OCI-LY1 (cell line): ENCODE results near the gene NACC1.

Experiments used
- H2AFZ ChIP-seq: fragments of 200-600 bp; sonication (generic), shearing (Covaris generic); 2 replicates; pipeline ENCODE4 v1.6.0; 2014; ENCODE audit warnings: antibody characterized with exemption, mild to moderate bottlenecking, low read length
- H3F3A ChIP-seq: fragments of 200-600 bp; sonication (generic), shearing (Covaris generic); 2 replicates; pipeline ENCODE4 v1.6.0; 2014; ENCODE audit warnings: mild to moderate bottlenecking, antibody characterized with exemption, low read length, moderate library complexity; ENCODE audit not compliant: insufficient read depth
- H3K27ac ChIP-seq: fragments of 200-600 bp; sonication (generic); 2 replicates; pipeline ENCODE4 v1.5.1; 2014; ENCODE audit warnings: low read length, mixed run types, mild to moderate bottlenecking, low read depth; ENCODE audit not compliant: poor library complexity, severe bottlenecking
- H3K27me3 ChIP-seq: fragments of 200-600 bp; sonication (generic); 2 replicates; pipeline ENCODE4 v1.6.0; 2014; ENCODE audit warnings: antibody characterized with exemption, mild to moderate bottlenecking, low read length, moderate library complexity; ENCODE audit not compliant: insufficient read depth
- H3K36me3 ChIP-seq: fragments of 200-600 bp; sonication (generic); 2 replicates; pipeline ENCODE4 v1.6.1; 2014; ENCODE audit warnings: mild to moderate bottlenecking, antibody characterized with exemption, low read length, moderate library complexity, mixed read lengths; ENCODE audit not compliant: insufficient read depth
- H3K4me1 ChIP-seq: fragments of 200-600 bp; sonication (generic); 2 replicates; pipeline ENCODE4 v1.5.1; 2014; ENCODE audit warnings: mild to moderate bottlenecking, low read length, moderate library complexity; ENCODE audit not compliant: insufficient read depth, severe bottlenecking
- H3K4me2 ChIP-seq: fragments of 200-600 bp; sonication (generic), shearing (Covaris generic); 2 replicates; pipeline ENCODE4 v1.6.1; 2014; ENCODE audit warnings: low read length
- H3K4me3 ChIP-seq: fragments of 200-600 bp; sonication (generic); 2 replicates; pipeline ENCODE4 v1.5.1; 2014; ENCODE audit warnings: low read length, low read depth, mild to moderate bottlenecking, mixed read lengths; ENCODE audit not compliant: poor library complexity, severe bottlenecking
- H3K79me2 ChIP-seq: fragments of 200-600 bp; shearing (Covaris generic); 2 replicates; pipeline ENCODE4 v1.6.1; 2016; ENCODE audit warnings: mixed run types, low read length, mixed read lengths; ENCODE audit not compliant: insufficient read depth
- H3K9ac ChIP-seq: fragments of 200-600 bp; sonication (generic), shearing (Covaris generic); 2 replicates; pipeline ENCODE4 v1.6.1; 2014; ENCODE audit warnings: mild to moderate bottlenecking, low read length, mixed read lengths
- H3K9me2 ChIP-seq: fragments of 200-600 bp; sonication (generic), shearing (Covaris generic); 2 replicates; pipeline ENCODE4 v1.6.1; 2014; ENCODE audit warnings: low read depth, mild to moderate bottlenecking, low read length, mixed read lengths
- H3K9me3 ChIP-seq: fragments of 200-600 bp; shearing (Covaris generic); 2 replicates; pipeline ENCODE4 v1.6.1; 2014; ENCODE audit warnings: low read length, mixed read lengths
- H4K20me1 ChIP-seq: fragments of 200-600 bp; sonication (generic), shearing (Covaris generic); 2 replicates; pipeline ENCODE4 v1.6.0; 2016; ENCODE audit warnings: mild to moderate bottlenecking, low read length; ENCODE audit not compliant: insufficient read depth
- CTCF ChIP-seq: fragments of 200-600 bp; sonication (generic), shearing (Covaris generic); IDR thresholded peaks from 2 replicates; pipeline ENCODE4 v1.5.1; 2017; ENCODE audit warnings: mild to moderate bottlenecking, antibody characterized with exemption, low read length, moderate library complexity, mixed read lengths
- EZH2 ChIP-seq: fragments of 200-600 bp; sonication (generic), shearing (Covaris generic); IDR thresholded peaks from 2 replicates; pipeline ENCODE4 v1.8.0; 2017; ENCODE audit warnings: borderline replicate concordance, mixed run types, mild to moderate bottlenecking, antibody characterized with exemption, low read length, moderate library complexity, mixed read lengths

Gene NACC1

GRCh38 chr19:13074378-13074777 lies 43.7 kb upstream of the NACC1 start:
- TF ChIP-seq EZH2 (no peak), CTCF (no peak)
- H3K79me2 ChIP-seq = no peaks in the 10 kb centered on the region
- no peak overlapping the region for H2AFZ ChIP-seq
- peaks cover 3% of the 10 kb centered on the region for H3K4me1 ChIP-seq
- no peak overlapping the region for H3K27ac ChIP-seq
- no peaks in the 10 kb centered on the region for H3K36me3 ChIP-seq
- H3K9me3 ChIP-seq = no peaks in the 10 kb centered on the region
- peaks cover 26% of the 10 kb centered on the region; the same call in 1 of the 2 replicates for H3K27me3 ChIP-seq
- no peaks in the 10 kb centered on the region for H3F3A ChIP-seq
- no peak overlapping the region for H3K9ac ChIP-seq
- no peaks in the 10 kb centered on the region for H4K20me1 ChIP-seq
- no peak overlapping the region for H3K4me3 ChIP-seq
- H3K4me2 ChIP-seq = no peak overlapping the region
- H3K9me2 ChIP-seq = no peaks in the 10 kb centered on the region

GRCh38 chr19:13076320-13076719 lies 41.7 kb upstream of the NACC1 start:
- Histone ChIP-seq H3K4me1 (no peaks in the 10 kb centered on the region), H3K36me3 (no peaks in the 10 kb centered on the region), H3F3A (no peaks in the 10 kb centered on the region), H2AFZ (no peak overlapping the region), H3K4me2 (no peak overlapping the region), H3K9ac (no peak overlapping the region), H3K9me2 (no peaks in the 10 kb centered on the region), H3K27ac (no peak overlapping the region), H3K27me3 (peaks cover 20% of the 10 kb centered on the region; the same call in 1 of the 2 replicates), H4K20me1 (no peaks in the 10 kb centered on the region), H3K79me2 (no peaks in the 10 kb centered on the region), H3K9me3 (no peaks in the 10 kb centered on the region), H3K4me3 (no peak overlapping the region)
- TF ChIP-seq CTCF (no peak), EZH2 (no peak)

GRCh38 chr19:13076787-13077186 lies 41.3 kb upstream of the NACC1 start:
- H3K27me3 ChIP-seq = peaks cover 17% of the 10 kb centered on the region; the same call in 1 of the 2 replicates
- no peak overlapping the region for H3K4me2 ChIP-seq
- no peak overlapping the region for H3K9ac ChIP-seq
- H3K4me3 ChIP-seq = no peak overlapping the region
- no peak for TF ChIP-seq CTCF
- TF ChIP-seq EZH2 = no peak
- H3K9me3 ChIP-seq = no peaks in the 10 kb centered on the region
- no peaks in the 10 kb centered on the region for H3F3A ChIP-seq
- no peaks in the 10 kb centered on the region for H3K9me2 ChIP-seq
- no peaks in the 10 kb centered on the region for H3K79me2 ChIP-seq
- no peaks in the 10 kb centered on the region for H3K4me1 ChIP-seq
- no peaks in the 10 kb centered on the region for H3K36me3 ChIP-seq
- no peaks in the 10 kb centered on the region for H4K20me1 ChIP-seq
- no peak overlapping the region for H2AFZ ChIP-seq
- no peak overlapping the region for H3K27ac ChIP-seq
